Activated CD4-positive, alpha-beta T cell treated with anti-CD3 and anti-CD28 coated beads, Interleukin-2, amount 50 U/mL, for 48 hours (primary cell): ENCODE results near the gene MRPS27.

Experiments
- DNase-seq, 2 experiments: peaks; one replicate each; pipeline ENCODE4 v3.0.0-alpha.2; 2020

Gene MRPS27

DNA sequence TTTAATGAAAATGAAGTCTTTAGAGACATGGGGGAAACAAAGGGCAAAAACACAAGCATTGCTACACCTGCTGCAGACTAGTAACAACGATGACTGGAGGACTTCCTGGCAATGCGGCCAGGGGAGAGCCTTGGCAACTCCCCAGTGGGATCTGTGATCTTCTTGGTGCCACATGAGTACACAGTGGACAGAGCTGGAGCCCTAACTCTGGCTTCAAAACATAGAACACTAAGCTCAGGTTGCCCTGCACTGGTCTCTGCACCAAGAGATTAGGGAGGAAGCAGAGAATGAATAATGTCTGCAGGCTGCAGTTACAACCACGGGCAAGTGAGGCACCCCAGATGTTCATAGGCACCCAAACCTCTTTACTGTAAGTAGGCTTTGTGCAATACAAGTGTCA lies 91.1 kb downstream of the MRPS27 start:
- DNase-seq = no peak

DNA sequence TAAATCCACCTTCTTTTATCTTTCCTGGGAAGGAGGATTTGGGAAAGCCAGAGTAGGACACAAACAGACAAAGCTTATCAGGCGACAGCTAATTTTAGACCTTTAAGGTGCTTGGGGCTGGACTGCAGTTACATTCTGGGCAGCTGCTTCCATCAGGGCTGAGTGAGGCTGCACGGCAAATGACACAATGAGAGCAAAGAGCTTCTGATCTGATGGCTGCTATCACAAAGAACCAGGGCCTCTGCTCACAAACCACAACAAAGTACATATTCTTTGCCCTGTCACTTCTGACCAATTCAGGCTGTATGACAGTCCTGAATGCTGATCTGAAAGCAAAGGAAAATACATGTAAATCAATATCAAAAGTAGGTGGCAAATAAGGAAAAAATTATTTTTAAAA lies 93.1 kb downstream of the MRPS27 start:
- no peak for DNase-seq

GRCh38 chr5:72225741-72226140 lies 94.3 kb downstream of the MRPS27 start:
- no peak for DNase-seq

DNA sequence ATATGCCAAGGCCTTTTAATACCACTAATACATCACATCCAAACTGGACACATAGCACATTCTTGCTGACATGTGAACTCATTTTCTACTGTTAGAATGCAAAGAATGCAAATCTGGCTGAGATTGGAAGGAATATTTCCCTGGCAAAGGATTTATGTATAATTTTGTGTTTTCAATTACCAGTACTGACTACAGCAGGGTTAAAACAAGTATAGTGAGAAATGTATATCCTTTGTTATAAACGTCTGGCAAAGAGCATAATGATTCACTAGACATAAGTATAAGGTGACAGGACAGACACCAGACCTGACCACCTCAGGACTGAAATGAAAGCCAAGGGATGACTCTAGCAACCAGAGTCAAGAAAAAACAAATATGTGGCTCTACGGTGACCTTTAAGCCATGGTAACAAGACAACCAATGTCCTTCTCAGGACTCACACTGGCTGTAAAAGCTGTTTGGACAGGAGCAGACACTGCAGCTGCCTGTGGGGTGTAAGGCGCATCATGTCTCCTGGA lies 95.0 kb downstream of the MRPS27 start:
- no peak for DNase-seq

DNA sequence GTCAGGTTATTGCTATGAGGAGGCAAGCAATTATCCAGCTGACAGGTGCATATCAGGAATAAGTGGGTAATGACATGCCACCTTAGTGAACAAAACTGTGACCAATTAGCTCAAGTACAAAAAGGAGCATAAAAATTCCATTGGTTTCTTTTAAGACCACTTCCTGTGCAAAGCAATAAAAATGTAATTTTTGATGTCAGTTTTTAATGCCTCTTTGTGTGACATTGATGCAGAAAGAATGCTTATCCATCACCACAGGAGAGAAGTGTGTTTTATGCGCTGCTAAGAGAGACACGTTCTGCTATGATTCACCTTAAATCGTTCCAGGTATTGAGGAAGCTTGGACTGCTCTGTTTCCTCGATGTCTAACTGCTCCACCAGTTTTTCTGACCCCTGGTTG lies 96.7 kb downstream of the MRPS27 start:
- no peak for DNase-seq

GRCh38 chr5:72222521-72222920 lies 97.5 kb downstream of the MRPS27 start:
- DNase-seq = no peak

DNA sequence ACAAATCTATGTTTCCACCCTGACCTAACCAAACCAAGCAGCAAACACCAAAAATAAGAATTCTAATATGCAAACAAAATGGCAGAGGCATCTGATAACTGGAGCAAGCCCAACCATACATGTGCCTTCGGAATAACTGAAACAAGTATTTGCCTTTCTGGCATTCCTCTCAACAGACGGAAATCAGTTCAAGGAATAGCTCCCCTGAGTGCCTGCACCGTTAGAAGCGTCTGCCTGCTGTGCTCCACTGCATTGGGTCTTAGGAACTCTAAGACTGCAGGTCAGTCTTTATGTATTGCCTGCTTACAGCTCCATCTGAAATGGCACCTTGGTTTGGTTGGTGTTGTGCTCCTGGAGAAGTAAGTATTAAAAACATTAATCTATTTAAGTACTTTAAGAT lies 98.5 kb downstream of the MRPS27 start:
- DNase-seq = no peak

DNA sequence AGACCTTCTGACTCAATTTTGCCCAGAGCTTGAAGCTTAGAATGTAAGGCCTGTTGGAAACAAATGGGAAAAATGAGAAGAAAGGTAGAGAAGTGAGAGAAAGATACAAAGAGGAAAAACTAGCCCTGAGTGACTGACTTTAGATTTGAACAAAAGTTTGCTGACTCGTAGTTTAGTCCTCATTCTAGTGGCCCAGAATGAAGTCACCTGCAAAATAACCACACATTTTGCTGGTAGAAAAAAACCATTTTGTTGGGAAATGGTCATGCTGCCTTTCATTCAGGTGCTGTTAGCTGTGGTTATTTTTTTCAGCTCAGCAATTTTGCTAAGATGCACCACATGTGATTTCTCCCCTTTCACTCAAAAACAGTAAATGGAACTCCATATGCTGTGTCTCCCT lies 98.9 kb downstream of the MRPS27 start:
- no peak for DNase-seq

GRCh38 chr5:72216756-72217155 lies 103.3 kb downstream of the MRPS27 start:
- no peak for DNase-seq

DNA sequence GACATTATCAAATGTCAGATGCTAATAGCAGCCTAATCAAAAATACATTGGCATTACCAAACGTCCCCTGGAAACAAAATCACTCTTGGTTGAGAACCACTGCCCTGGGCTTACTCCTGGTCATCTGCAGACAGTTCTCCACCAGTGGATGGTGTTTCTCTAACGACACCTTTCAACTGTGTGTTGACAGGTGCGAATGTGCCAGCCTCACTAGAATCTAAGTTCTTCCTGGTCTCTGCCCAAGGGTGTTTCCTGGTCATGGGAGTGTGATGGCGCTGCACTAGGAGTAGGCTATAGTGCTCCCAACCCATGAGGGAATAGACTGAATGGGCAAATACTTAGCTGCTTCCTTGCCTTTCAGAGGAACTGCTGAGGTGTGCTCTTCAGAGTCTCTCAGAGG lies 105.9 kb downstream of the MRPS27 start:
- no peak for DNase-seq

DNA sequence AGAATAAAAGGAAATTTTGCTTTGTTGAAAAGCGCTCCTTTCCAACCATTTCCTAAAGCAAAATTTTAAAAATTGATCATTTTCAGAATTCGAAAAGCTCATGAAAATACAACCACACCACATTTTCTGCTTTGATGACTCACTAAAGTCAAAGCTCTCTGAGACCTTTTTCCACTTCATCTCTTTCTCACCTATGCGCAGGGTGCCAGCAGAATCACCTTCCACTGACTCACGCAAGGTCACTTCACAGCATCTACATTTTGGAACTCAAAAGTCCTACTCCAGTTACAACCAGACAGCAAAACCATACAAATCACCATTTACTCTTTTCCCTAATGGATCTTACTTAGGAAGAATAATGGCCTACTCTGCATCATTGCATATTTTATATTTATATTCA lies 106.6 kb downstream of the MRPS27 start:
- no peak for DNase-seq

DNA sequence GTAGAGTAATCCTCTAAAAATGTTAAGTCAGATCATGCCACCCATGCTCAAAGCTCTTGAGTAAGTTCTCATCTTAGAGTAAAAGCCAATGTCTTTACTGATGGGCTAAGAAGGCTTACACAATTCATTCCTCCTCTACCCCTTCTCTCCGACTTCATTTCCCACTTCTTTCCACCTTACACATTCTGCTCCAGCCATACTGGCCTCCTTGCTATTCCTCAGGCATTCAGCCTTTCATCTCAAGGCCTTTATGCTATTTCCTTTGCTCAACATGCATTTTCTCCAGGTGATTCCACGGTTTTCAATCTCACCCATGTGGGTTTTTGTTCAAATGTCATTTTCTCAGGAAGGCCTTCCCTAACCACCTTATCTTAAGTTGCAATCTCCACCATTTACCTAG lies 107.9 kb downstream of the MRPS27 start:
- no peak for DNase-seq

DNA sequence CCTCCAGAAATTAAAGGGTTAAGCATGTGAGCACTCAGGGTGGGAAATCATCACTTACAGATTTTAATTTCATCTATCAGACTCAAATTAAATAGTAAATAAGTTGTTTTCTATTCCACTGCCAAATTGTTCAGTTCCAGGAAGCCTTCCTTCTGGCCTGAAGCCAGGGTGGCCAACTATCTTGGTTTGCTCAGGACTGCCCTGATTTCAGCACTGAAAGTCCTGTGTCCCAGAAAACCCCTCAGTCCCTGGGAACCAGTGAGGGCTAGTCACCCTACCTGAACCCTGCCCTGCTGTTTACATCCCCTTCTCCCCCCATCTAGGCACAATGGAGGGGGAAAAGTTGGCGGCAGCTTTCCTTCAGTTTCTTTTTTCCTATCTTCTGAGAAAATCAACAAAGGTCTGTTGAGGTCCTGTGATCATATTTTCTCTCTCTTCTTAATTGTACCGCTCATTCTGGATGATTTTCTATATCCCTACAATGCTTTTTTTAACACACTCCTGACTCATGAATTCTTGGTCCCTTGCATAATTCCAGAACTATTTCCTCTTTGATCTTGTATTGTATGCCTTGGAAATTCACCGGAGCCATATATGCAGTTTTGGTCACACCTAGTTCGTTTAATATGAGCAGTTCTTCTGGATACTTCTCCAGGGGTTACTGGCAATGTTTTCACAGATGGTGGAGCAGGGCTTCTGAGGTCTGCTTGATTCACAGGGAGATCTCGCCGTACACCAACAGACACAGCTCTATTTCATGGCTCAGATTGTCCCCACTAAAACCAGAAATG lies 109.0 kb downstream of the MRPS27 start:
- no peak for DNase-seq

DNA sequence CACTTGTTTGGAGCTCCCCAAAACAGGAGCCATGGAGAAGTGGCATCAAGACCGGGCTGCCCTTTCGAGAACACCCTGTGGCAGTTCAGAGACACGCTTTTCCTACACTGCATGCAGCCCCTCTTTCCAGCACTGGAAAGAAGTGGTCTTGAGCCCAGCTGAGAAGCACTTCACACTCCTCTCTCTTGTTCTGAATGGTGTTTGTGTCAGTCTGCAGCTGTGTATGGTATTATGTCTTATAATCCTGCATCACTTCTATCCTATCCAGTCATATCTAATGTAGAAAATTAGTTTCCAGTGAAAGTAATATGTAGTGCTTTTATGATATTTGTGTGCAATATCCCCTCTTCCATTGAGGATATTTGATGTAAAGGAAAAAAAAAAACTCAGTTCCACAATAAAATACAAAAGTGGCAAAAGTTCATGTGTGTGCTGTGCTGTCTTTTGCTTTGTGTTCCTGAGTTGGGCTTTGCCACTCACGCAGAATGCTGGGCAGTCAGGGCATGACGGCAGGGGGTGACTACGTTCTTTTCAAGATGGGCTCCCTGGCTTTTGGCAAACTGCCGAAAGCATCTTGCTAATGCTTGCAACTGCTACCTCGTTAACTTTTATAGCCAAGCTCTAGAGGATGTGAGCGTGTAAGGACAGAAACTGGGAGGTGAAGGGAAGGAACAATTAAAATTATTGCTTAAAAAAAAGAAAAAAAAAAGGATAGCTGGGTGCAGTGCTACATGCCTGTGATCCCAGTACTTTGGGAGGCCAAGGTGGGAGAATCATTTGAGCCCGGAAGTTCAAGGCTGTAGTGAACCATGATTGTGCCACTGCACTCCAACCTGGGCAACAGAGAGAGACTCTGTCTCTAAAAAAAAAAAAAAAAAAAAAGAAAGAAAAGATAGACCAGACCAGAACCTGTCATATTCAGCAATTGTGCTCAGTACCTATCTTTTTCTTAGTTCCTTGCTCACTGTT lies 110.6 kb downstream of the MRPS27 start:
- DNase-seq = no peak

GRCh38 chr5:72208324-72208926 lies 111.6 kb downstream of the MRPS27 start:
- no peak for DNase-seq

- peak in 1 of 2 experiments; percentile 22 for DNase-seq
Observed at GRCh38 chr5:72206994-72207393, 113.0 kb downstream of the MRPS27 start.

- no peak for DNase-seq
Observed at GRCh38 chr5:72206160-72206559, 113.9 kb downstream of the MRPS27 start.

DNA sequence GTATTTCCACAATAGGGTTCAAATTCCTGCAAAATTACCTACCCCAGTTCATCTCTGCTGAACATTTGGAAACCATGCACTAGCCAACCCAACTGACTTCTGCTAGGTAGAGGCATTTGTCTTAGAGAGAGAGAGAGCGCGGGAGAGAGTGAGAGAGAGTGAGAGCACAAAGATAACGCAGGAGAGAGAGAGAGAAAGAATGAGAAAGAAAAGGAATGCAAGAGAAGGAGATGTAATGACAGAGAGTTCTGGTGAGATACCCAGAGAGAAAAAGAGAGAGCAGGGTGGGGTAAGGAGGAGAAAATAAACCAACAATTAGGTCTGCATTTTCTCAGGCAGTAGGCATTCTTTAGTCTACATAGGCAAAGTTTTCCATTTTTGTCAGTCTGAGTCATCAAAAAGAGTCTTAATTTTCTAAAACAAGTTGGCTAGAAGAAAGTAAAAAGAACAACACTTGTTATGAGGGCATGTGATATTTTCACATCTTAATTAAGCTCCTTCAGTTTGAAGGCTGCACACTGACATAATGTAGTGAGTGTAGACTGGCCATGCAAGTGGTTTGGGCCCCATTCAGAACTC lies 114.5 kb downstream of the MRPS27 start:
- no peak for DNase-seq

DNA sequence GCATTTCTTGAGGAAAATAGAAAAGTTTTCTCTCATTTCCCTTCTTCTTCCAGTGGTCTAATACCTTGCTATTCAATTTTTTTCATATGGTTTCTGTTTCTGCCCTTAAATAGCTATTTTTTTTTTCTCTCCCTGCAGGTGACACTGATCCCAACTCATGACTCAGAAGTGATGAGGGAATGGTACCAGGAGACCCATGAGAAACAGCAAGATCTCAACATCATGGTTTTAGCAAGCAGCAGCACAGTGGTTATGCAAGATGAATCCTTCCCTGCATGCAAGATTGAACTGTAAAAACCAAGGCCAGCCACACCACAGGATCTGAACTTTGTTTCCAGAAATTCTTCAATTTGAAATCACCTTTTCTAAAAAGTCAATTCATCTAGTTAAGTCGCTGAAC lies 115.1 kb downstream of the MRPS27 start:
- no peak for DNase-seq

GRCh38 chr5:72203251-72203845 lies 116.7 kb downstream of the MRPS27 start:
- no peak for DNase-seq

- no peak for DNase-seq
Observed at GRCh38 chr5:72202331-72202825, 117.7 kb downstream of the MRPS27 start.

DNA sequence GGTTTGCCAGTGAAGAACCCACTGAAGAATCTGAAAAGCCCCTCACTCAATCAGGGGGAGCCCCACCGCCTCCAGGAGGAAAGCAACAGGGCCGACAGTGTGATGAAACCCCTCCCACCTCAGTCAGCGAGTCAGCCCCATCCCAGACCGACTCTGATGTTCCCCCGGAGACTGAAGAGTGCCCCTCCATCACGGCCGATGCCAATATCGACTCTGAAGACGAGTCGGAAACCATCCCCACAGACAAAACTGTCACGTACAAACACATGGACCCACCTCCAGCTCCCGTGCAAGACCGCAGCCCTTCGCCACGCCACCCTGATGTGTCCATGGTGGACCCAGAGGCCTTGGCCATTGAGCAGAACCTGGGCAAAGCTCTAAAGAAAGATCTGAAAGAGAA lies 120.4 kb downstream of the MRPS27 start:
- no peak for DNase-seq
